ENCODE measurements around the gene CFAP299. TPM values are rescaled to one million over a fixed set of nuclear protein-coding genes. Genes with fewer than 3 reads are reported as not detected.

Gene CFAP299
- total RNA-seq, 1 experiment from 2014 or later: not detected

GRCh38 chr4:80343887-80344286, 8.4 kb downstream of the CFAP299 start (continued):
- TF ChIP-seq RAD21 (IDR thresholded peaks at IDR 0.05; ENCODE audit: low read depth) (no peak), FOSL1 (IDR thresholded peaks at IDR 0.05; ENCODE audit: low read depth) (no peak)
- TF ChIP-seq, protein P1, sequence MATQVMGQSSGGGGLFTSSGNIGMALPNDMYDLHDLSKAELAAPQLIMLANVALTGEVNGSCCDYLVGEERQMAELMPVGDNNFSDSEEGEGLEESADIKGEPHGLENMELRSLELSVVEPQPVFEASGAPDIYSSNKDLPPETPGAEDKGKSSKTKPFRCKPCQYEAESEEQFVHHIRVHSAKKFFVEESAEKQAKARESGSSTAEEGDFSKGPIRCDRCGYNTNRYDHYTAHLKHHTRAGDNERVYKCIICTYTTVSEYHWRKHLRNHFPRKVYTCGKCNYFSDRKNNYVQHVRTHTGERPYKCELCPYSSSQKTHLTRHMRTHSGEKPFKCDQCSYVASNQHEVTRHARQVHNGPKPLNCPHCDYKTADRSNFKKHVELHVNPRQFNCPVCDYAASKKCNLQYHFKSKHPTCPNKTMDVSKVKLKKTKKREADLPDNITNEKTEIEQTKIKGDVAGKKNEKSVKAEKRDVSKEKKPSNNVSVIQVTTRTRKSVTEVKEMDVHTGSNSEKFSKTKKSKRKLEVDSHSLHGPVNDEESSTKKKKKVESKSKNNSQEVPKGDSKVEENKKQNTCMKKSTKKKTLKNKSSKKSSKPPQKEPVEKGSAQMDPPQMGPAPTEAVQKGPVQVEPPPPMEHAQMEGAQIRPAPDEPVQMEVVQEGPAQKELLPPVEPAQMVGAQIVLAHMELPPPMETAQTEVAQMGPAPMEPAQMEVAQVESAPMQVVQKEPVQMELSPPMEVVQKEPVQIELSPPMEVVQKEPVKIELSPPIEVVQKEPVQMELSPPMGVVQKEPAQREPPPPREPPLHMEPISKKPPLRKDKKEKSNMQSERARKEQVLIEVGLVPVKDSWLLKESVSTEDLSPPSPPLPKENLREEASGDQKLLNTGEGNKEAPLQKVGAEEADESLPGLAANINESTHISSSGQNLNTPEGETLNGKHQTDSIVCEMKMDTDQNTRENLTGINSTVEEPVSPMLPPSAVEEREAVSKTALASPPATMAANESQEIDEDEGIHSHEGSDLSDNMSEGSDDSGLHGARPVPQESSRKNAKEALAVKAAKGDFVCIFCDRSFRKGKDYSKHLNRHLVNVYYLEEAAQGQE (IDR thresholded peaks at IDR 0.05; ENCODE audit: low read depth): no peak
- TF ChIP-seq, protein P2, sequence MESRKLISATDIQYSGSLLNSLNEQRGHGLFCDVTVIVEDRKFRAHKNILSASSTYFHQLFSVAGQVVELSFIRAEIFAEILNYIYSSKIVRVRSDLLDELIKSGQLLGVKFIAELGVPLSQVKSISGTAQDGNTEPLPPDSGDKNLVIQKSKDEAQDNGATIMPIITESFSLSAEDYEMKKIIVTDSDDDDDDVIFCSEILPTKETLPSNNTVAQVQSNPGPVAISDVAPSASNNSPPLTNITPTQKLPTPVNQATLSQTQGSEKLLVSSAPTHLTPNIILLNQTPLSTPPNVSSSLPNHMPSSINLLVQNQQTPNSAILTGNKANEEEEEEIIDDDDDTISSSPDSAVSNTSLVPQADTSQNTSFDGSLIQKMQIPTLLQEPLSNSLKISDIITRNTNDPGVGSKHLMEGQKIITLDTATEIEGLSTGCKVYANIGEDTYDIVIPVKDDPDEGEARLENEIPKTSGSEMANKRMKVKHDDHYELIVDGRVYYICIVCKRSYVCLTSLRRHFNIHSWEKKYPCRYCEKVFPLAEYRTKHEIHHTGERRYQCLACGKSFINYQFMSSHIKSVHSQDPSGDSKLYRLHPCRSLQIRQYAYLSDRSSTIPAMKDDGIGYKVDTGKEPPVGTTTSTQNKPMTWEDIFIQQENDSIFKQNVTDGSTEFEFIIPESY (IDR thresholded peaks at IDR 0.05; ENCODE audit: extremely low read depth, insufficient replicate concordance, low read length): no peak
- TF ChIP-seq, protein P3, sequence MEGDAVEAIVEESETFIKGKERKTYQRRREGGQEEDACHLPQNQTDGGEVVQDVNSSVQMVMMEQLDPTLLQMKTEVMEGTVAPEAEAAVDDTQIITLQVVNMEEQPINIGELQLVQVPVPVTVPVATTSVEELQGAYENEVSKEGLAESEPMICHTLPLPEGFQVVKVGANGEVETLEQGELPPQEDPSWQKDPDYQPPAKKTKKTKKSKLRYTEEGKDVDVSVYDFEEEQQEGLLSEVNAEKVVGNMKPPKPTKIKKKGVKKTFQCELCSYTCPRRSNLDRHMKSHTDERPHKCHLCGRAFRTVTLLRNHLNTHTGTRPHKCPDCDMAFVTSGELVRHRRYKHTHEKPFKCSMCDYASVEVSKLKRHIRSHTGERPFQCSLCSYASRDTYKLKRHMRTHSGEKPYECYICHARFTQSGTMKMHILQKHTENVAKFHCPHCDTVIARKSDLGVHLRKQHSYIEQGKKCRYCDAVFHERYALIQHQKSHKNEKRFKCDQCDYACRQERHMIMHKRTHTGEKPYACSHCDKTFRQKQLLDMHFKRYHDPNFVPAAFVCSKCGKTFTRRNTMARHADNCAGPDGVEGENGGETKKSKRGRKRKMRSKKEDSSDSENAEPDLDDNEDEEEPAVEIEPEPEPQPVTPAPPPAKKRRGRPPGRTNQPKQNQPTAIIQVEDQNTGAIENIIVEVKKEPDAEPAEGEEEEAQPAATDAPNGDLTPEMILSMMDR (IDR thresholded peaks at IDR 0.05 in 2 of 3, conservative IDR thresholded peaks at IDR 0.05 in 1 of 3; ENCODE audit: borderline replicate concordance in 1 of 3, insufficient read depth in 1 of 3, low read depth in 2 of 3, low read length in 2 of 3): no peak

GRCh38 chr4:80360084-80360483, 24.6 kb downstream of the CFAP299 start:
- ATAC-seq (no peak), DNase-seq (ENCODE audit: low read depth, low spot score) (no peak)
- Histone ChIP-seq H3K27me3 (ENCODE audit: insufficient read depth, low read length) (peaks cover 23% of the 10 kb centered on the region), H3K36me3 (ENCODE audit: control insufficient read depth in 1 of 2, insufficient read depth in 2 of 2, low read length in 2 of 2) (no peaks in the 10 kb centered on the region), H3K79me2 (ENCODE audit: insufficient read depth, low read length) (no peaks in the 10 kb centered on the region), H3K27ac (ENCODE audit: low read depth, low read length) (no peak overlapping the region), H3K9me3 (ENCODE audit: control insufficient read depth in 1 of 2, insufficient read depth in 1 of 2, low read depth in 1 of 2, low read length in 2 of 2) (no peaks in the 10 kb centered on the region), H3K4me3 (replicated peaks in 1 of 2; ENCODE audit: low read depth in 1 of 2, low read length in 2 of 2) (no peak overlapping the region), H3K4me1 (ENCODE audit: control insufficient read depth in 1 of 2, insufficient read depth in 2 of 2, low read length in 2 of 2) (no peaks in the 10 kb centered on the region), H3K9ac (ENCODE audit: low read length) (no peak overlapping the region), H3K9me2 (ENCODE audit: insufficient read depth) (no peaks in the 10 kb centered on the region), H3K4me2 (ENCODE audit: low read length) (no peak overlapping the region), H4K20me1 (ENCODE audit: insufficient read depth) (no peaks in the 10 kb centered on the region), H2AFZ (ENCODE audit: low read depth, low read length, poor library complexity, severe bottlenecking) (no peak overlapping the region)
- POLR2A ChIA-PET: no interaction called here
- CTCF ChIA-PET: no interaction called here
- TF ChIP-seq ZNF274 (IDR thresholded peaks at IDR 0.05; ENCODE audit: low read depth, low read length) (no peak), TCF7L2 (IDR thresholded peaks at IDR 0.05; ENCODE audit: borderline replicate concordance, extremely low read depth, insufficient read depth, insufficient read length) (no peak), CBX3 (IDR thresholded peaks at IDR 0.05; ENCODE audit: low read depth) (no peak), CEBPB (IDR thresholded peaks at IDR 0.05; ENCODE audit: low read depth) (no peak), EZH2phosphoT487 (IDR thresholded peaks at IDR 0.05; ENCODE audit: borderline replicate concordance) (no peak), SP1 (IDR thresholded peaks at IDR 0.05; ENCODE audit: low read depth) (no peak), SRF (IDR thresholded peaks at IDR 0.05; ENCODE audit: low read depth) (no peak)
- no TSS peak for BruUV-seq (replicated peaks)
- intact Hi-C loops (cut with micrococcal nuclease): loop anchor here (5.0 kb wide), 1 partner anchor 992 kb away; no protein-coding TSS in a partner anchor
- RAD21 ChIA-PET (ENCODE audit: low non-redundant PET in 1 of 2, low total read pairs in 2 of 2, uncharacterized antibody in 2 of 2, unreplicated experiment in 2 of 2): no interaction called here

Measured in HCT116 (cell line).